MM.1S (cell line): ENCODE data around the gene DND1.

Experiments
- CTCF ChIP-seq: fragments of 300-600 bp; sonication (generic); IDR thresholded peaks from 2 replicates; pipeline ENCODE4 v1.5.1; 2016; ENCODE audit warnings: antibody characterized with exemption, low read length, mixed read lengths
- EZH2 ChIP-seq: fragments of 300-600 bp; sonication (generic); optimal IDR thresholded peaks from 2 replicates; pipeline ENCODE3; 2017; ENCODE audit warnings: low read depth, mild to moderate bottlenecking, antibody characterized with exemption, low read length, mixed read lengths

- TF ChIP-seq CTCF (no peak), EZH2 (no peak)
Observed at GRCh38 chr5:140672455-140673186, 755 bp downstream of the DND1 start.
